OCI-LY7 (cell line): ENCODE results near the gene SLC30A3.

Experiments used
- EZH2phosphoT487 ChIP-seq: fragments of 200-600 bp; sonication (generic); IDR thresholded peaks from 2 replicates; pipeline ENCODE4 v1.6.1; 2018; ENCODE audit warnings: low read depth, borderline replicate concordance, mild to moderate bottlenecking, mixed run types, antibody characterized with exemption, low read length, moderate library complexity, mixed read lengths
- TF ChIP-seq, protein P1 (sequence below): fragments of 200-600 bp; sonication (generic); conservative IDR thresholded peaks from 2 replicates; pipeline ENCODE4 v1.5.1; 2014; ENCODE audit warnings: mild to moderate bottlenecking, antibody characterized with exemption, low read length, moderate library complexity, mixed read lengths

DNA sequence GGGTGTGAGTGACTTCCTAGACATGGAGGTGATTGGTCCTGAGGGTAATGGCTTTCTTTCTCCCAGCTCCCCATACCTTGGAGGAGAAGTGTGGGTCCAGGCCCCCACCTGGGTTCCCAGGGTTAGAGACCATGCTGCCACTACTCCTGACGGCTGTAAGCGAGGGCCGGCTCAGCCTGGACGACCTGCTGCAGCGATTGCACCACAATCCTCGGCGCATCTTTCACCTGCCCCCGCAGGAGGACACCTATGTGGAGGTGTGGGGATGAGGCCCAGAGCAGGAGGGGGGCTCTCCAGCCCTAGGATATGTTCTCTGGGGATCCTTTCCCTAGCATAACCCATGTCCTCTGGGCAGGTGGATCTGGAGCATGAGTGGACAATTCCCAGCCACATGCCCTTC lies 23.9 kb downstream of the SLC30A3 start:
- TF ChIP-seq, protein P1, sequence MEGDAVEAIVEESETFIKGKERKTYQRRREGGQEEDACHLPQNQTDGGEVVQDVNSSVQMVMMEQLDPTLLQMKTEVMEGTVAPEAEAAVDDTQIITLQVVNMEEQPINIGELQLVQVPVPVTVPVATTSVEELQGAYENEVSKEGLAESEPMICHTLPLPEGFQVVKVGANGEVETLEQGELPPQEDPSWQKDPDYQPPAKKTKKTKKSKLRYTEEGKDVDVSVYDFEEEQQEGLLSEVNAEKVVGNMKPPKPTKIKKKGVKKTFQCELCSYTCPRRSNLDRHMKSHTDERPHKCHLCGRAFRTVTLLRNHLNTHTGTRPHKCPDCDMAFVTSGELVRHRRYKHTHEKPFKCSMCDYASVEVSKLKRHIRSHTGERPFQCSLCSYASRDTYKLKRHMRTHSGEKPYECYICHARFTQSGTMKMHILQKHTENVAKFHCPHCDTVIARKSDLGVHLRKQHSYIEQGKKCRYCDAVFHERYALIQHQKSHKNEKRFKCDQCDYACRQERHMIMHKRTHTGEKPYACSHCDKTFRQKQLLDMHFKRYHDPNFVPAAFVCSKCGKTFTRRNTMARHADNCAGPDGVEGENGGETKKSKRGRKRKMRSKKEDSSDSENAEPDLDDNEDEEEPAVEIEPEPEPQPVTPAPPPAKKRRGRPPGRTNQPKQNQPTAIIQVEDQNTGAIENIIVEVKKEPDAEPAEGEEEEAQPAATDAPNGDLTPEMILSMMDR = no peak
- TF ChIP-seq EZH2phosphoT487 = no peak
